ENCODE data around the gene MORN1. TPM values are rescaled to one million over a fixed set of nuclear protein-coding genes. Genes with fewer than 3 reads are reported as not detected.
"Not testable (repeated sequence)": the region's sequence is repeated elsewhere in the genome, so short reads cannot be mapped to it uniquely, and the experiment has no call there.

MORN1 gene
- total RNA-seq, 1 experiment from 2014 or later: 23.2 TPM

GRCh38 chr1:2334883-2335534 is 56.3 kb downstream of the MORN1 start:
- CTCF ChIA-PET: no interaction called here
- H3K27ac Mint-ChIP-seq (ENCODE audit: unreplicated experiment): no peak overlapping the region
- no peak for TF ChIP-seq CTCF (IDR thresholded peaks at IDR 0.05; ENCODE audit: unreplicated experiment)

GRCh38 chr1:2334366-2334765 is 57.0 kb downstream of the MORN1 start:
- DNase-seq: no peak
- CTCF ChIA-PET: no interaction called here
- intact Hi-C loops (cut with micrococcal nuclease; ENCODE audit: unreplicated experiment): no loop called here
- H3K9me3 Mint-ChIP-seq (ENCODE audit: low read depth, unreplicated experiment): no peaks in the 10 kb centered on the region
- H3K4me1 Mint-ChIP-seq (ENCODE audit: low read depth, unreplicated experiment): no peaks in the 10 kb centered on the region
- no peak overlapping the region for H3K4me3 Mint-ChIP-seq (ENCODE audit: low read depth, unreplicated experiment)
- H3K27me3 Mint-ChIP-seq (ENCODE audit: unreplicated experiment): no peaks in the 10 kb centered on the region
- TF ChIP-seq CTCF (IDR thresholded peaks at IDR 0.05; ENCODE audit: unreplicated experiment): no peak
- H3K36me3 Mint-ChIP-seq (ENCODE audit: insufficient read depth, unreplicated experiment): peaks cover 6% of the 10 kb centered on the region
- no peak overlapping the region for H3K27ac Mint-ChIP-seq (ENCODE audit: unreplicated experiment)
- BruUV-seq (replicated peaks): no TSS peak

More at GRCh38 chr1:2334883-2335534, 56.3 kb downstream of the MORN1 start:
- Mint-ChIP-seq H3K27me3 (ENCODE audit: unreplicated experiment) (no peaks in the 10 kb centered on the region), H3K36me3 (ENCODE audit: insufficient read depth, unreplicated experiment) (peaks cover 6% of the 10 kb centered on the region), H3K4me3 (ENCODE audit: low read depth, unreplicated experiment) (no peak overlapping the region), H3K9me3 (ENCODE audit: low read depth, unreplicated experiment) (no peaks in the 10 kb centered on the region), H3K4me1 (ENCODE audit: low read depth, unreplicated experiment) (no peaks in the 10 kb centered on the region)
- intact Hi-C loops (cut with micrococcal nuclease; ENCODE audit: unreplicated experiment): no loop called here
- no peak for DNase-seq
- no TSS peak for BruUV-seq (replicated peaks)

GRCh38 chr1:2331580-2331979 is 59.8 kb downstream of the MORN1 start:
- DNase-seq; intact Hi-C loops (cut with micrococcal nuclease; ENCODE audit: unreplicated experiment); CTCF ChIA-PET; BruUV-seq (replicated peaks); H3K36me3 Mint-ChIP-seq (ENCODE audit: insufficient read depth, unreplicated experiment); H3K27ac Mint-ChIP-seq (ENCODE audit: unreplicated experiment); H3K4me1 Mint-ChIP-seq (ENCODE audit: low read depth, unreplicated experiment); H3K4me3 Mint-ChIP-seq (ENCODE audit: low read depth, unreplicated experiment); H3K9me3 Mint-ChIP-seq (ENCODE audit: low read depth, unreplicated experiment): not testable (repeated sequence)
- peaks cover 14% of the 10 kb centered on the region for H3K27me3 Mint-ChIP-seq (ENCODE audit: unreplicated experiment)

- intact Hi-C loops (cut with micrococcal nuclease; ENCODE audit: unreplicated experiment): no loop called here
- no TSS peak for BruUV-seq (replicated peaks)
- Mint-ChIP-seq H3K9me3 (ENCODE audit: low read depth, unreplicated experiment) (no peaks in the 10 kb centered on the region), H3K4me1 (ENCODE audit: low read depth, unreplicated experiment) (no peaks in the 10 kb centered on the region), H3K27me3 (ENCODE audit: unreplicated experiment) (peaks cover 18% of the 10 kb centered on the region), H3K36me3 (ENCODE audit: insufficient read depth, unreplicated experiment) (peaks cover 6% of the 10 kb centered on the region), H3K27ac (ENCODE audit: unreplicated experiment) (no peak overlapping the region), H3K4me3 (ENCODE audit: low read depth, unreplicated experiment) (no peak overlapping the region)
- DNase-seq: no peak
- CTCF ChIA-PET: no interaction called here
- TF ChIP-seq CTCF (IDR thresholded peaks at IDR 0.05; ENCODE audit: unreplicated experiment): no peak
Measured at GRCh38 chr1:2331200-2331544, 60.2 kb downstream of the MORN1 start.

DNA sequence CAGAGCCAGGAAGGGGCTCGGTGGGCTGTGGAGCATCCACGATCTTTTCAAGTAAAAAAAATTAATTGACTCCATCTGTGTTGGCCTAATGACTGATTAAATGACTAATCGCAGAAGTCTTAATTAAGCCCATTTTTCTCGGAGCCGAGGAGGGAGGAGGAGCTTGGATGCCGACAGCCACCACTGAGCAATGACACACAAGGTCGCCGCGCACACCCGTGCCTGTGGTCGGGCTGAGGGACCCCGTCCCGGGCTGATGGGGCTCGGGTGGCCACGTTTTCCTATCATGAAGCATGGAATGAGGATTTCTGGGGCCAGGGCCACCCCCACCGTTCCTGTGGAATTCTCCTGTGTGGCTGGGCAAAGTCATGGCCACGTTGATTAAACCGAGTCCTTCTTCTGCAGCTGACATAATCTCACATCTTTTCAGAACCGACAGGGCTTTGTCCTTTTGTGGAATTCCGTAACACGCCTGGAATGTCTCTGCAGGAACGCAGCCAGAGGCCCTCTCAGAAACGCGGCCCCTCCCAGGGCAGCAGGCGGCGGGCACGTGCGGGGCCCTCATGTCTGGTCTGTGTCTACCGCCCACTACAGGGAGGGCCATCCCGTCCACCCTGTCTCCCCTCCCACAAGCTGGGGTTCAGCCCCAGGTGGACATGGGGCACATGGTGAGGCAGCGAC is 60.7 kb downstream of the MORN1 start:
- intact Hi-C loops (cut with micrococcal nuclease; ENCODE audit: unreplicated experiment): no loop called here
- DNase-seq: no peak
- H3K9me3 Mint-ChIP-seq (ENCODE audit: low read depth, unreplicated experiment): no peaks in the 10 kb centered on the region
- peaks cover 19% of the 10 kb centered on the region for H3K27me3 Mint-ChIP-seq (ENCODE audit: unreplicated experiment)
- no peak overlapping the region for H3K4me3 Mint-ChIP-seq (ENCODE audit: low read depth, unreplicated experiment)
- H3K4me1 Mint-ChIP-seq (ENCODE audit: low read depth, unreplicated experiment): no peaks in the 10 kb centered on the region
- CTCF ChIA-PET: no interaction called here
- no TSS peak for BruUV-seq (replicated peaks)
- TF ChIP-seq CTCF (IDR thresholded peaks at IDR 0.05; ENCODE audit: unreplicated experiment): no peak
- no peak overlapping the region for H3K27ac Mint-ChIP-seq (ENCODE audit: unreplicated experiment)
- H3K36me3 Mint-ChIP-seq (ENCODE audit: insufficient read depth, unreplicated experiment): peaks cover 6% of the 10 kb centered on the region

All from Calu3 (cell line).